Measurements from ENCODE around the gene STX1B.

STX1B gene

DNA sequence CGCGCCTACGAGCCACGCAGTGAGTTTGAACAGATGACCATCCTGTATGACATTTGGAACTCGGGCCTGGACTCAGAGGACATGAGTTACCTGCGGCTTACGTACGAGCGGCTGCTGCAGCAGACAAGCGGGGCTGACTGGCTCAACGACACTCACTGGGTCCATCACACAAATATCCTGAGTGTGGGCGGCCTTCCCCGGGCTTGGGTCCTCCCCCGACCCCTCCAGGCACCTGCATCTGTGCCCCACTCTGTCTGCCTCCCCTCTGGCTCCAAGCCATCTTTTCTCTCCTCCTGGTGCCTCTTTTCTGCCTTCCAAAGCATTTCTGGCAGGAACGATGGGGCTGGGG, 30.4 kb downstream of the STX1B start:
- peaks cover under 1 to 4% of the 10 kb centered on the region in 2 experiments for H3K4me1 ChIP-seq (ENCODE audit: control insufficient read depth in 1 of 2, insufficient read depth in 1 of 2, low read depth in 1 of 2, low read length in 1 of 2)
- peaks cover 83% of the 10 kb centered on the region for H3K36me3 ChIP-seq
- no peaks in the 10 kb centered on the region for H3K9me3 ChIP-seq
- H3K4me3 ChIP-seq (ENCODE audit: low read depth in 1 of 2, low read length in 1 of 2), result no peak overlapping the region
- no peaks in the 10 kb centered on the region for H3K27me3 ChIP-seq
- TF ChIP-seq, protein P1, sequence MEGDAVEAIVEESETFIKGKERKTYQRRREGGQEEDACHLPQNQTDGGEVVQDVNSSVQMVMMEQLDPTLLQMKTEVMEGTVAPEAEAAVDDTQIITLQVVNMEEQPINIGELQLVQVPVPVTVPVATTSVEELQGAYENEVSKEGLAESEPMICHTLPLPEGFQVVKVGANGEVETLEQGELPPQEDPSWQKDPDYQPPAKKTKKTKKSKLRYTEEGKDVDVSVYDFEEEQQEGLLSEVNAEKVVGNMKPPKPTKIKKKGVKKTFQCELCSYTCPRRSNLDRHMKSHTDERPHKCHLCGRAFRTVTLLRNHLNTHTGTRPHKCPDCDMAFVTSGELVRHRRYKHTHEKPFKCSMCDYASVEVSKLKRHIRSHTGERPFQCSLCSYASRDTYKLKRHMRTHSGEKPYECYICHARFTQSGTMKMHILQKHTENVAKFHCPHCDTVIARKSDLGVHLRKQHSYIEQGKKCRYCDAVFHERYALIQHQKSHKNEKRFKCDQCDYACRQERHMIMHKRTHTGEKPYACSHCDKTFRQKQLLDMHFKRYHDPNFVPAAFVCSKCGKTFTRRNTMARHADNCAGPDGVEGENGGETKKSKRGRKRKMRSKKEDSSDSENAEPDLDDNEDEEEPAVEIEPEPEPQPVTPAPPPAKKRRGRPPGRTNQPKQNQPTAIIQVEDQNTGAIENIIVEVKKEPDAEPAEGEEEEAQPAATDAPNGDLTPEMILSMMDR (IDR thresholded peaks at IDR 0.05), result no peak
- H3K27ac ChIP-seq, result no peak overlapping the region

DNA sequence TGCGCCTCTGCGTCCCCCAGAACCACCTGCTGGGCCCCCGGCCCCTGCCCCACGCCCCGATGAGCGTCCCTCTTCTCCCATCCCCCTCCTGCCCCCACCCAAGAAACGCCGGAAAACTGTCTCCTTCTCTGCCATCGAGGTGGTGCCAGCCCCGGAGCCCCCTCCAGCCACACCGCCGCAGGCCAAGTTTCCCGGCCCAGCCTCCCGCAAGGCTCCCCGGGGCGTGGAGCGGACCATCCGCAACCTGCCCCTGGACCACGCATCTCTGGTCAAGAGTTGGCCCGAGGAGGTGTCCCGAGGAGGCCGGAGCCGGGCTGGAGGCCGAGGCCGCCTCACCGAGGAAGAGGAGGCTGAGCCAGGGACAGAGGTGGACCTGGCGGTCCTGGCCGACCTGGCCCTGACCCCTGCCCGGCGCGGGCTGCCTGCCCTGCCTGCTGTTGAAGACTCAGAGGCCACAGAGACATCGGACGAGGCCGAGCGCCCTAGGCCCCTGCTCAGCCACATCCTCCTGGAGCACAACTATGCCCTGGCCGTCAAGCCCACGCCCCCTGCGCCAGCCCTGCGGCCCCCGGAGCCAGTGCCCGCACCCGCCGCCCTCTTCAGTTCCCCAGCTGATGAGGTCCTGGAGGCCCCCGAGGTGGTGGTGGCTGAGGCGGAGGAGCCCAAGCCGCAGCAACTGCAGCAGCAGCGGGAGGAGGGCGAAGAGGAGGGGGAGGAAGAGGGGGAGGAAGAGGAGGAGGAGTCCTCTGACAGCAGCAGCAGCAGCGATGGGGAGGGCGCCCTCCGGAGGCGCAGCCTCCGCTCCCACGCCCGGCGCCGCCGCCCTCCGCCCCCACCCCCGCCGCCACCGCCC, 31.0 kb downstream of the STX1B start:
- TF ChIP-seq, protein P1 (IDR thresholded peaks at IDR 0.05), result no peak
- Histone ChIP-seq H3K27ac (no peak overlapping the region), H3K9me3 (no peaks in the 10 kb centered on the region), H3K4me3 (ENCODE audit: low read depth in 1 of 2, low read length in 1 of 2) (no peak overlapping the region), H3K36me3 (peaks cover 87% of the 10 kb centered on the region), H3K27me3 (no peaks in the 10 kb centered on the region), H3K4me1 (ENCODE audit: control insufficient read depth in 1 of 2, insufficient read depth in 1 of 2, low read depth in 1 of 2, low read length in 1 of 2) (no peaks in the 10 kb centered on the region)

DNA sequence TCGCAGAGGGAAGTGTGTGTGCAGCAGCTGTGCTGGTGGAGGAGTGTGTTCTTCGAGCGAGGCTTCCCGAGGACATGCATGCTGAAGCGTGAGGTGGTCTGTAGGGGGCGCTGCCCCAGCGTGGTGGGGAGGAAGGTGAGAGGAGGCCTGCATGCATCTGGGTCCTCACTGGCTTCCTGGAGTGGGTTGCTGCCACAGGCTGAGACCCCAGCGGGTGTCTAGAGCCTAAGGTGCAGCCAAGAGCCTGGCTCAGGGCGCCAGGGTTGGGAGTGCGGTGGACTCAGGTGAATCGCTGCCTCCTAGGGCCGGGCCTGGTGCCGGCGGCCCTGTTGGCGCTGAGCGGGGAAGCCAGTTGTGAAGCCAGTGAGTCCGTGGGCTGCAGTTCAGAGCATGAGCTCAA, 32.9 kb downstream of the STX1B start:
- peaks cover 89% of the 10 kb centered on the region for H3K36me3 ChIP-seq
- H3K4me1 ChIP-seq (ENCODE audit: control insufficient read depth in 1 of 2, insufficient read depth in 1 of 2, low read depth in 1 of 2, low read length in 1 of 2), result no peaks in the 10 kb centered on the region
- no peaks in the 10 kb centered on the region for H3K9me3 ChIP-seq
- TF ChIP-seq, protein P1 (IDR thresholded peaks at IDR 0.05), result no peak
- H3K4me3 ChIP-seq (ENCODE audit: low read depth in 1 of 2, low read length in 1 of 2), result no peak overlapping the region
- H3K27ac ChIP-seq, result no peak overlapping the region
- no peaks in the 10 kb centered on the region for H3K27me3 ChIP-seq

DNA sequence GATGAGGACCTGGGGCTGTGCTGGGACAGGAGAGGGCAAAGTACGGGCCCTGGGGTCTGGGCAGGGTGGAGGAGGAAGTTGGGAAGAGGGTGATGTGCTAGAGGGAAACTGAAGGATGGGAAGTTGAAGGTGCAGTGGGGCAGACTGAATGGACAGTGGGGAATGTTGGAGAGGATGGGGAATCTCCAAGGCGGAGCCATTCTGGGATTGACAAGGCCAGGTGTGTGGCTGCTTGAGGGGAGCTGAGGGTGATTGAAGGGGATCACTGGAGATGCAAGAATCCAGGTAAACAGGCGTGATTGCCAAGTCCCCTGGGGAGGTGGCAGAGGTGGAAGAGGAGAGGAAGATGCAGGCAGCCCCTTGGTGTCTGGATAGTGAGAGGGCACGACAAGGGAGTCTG, 34.0 kb downstream of the STX1B start:
- no peaks in the 10 kb centered on the region for H3K9me3 ChIP-seq
- TF ChIP-seq, protein P1 (IDR thresholded peaks at IDR 0.05), result no peak
- H3K36me3 ChIP-seq, result peaks cover 90% of the 10 kb centered on the region
- no peak overlapping the region for H3K4me3 ChIP-seq (ENCODE audit: low read depth in 1 of 2, low read length in 1 of 2)
- no peak overlapping the region for H3K27ac ChIP-seq
- no peaks in the 10 kb centered on the region for H3K27me3 ChIP-seq
- H3K4me1 ChIP-seq (ENCODE audit: control insufficient read depth in 1 of 2, insufficient read depth in 1 of 2, low read depth in 1 of 2, low read length in 1 of 2), result no peaks in the 10 kb centered on the region

DNA sequence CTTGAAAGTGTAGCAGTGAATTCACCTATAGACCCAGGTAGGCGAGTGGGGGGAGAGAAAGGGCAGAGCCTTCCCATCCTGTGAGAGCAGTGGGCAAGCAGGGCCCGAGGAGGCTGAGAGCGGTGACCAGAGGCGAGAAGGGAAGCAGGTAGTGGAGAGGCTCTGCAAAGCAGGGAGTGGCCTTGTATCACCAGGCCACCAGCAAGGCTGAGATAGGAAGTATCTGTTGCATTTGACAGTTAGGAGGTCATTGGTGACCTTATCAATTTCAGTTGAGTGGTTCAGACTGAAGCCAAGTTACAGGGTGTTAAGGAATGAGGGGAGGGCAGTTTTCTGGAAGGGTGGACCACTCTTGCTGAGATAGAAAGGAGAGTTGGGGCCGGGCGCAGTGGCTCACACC, 36.1 kb downstream of the STX1B start:
- H3K4me1 ChIP-seq (ENCODE audit: control insufficient read depth in 1 of 2, insufficient read depth in 1 of 2, low read depth in 1 of 2, low read length in 1 of 2), result no peaks in the 10 kb centered on the region
- no peak overlapping the region for H3K4me3 ChIP-seq (ENCODE audit: low read depth in 1 of 2, low read length in 1 of 2)
- no peaks in the 10 kb centered on the region for H3K9me3 ChIP-seq
- TF ChIP-seq, protein P1 (IDR thresholded peaks at IDR 0.05), result no peak
- no peak overlapping the region for H3K27ac ChIP-seq
- H3K36me3 ChIP-seq, result peaks cover 88% of the 10 kb centered on the region
- no peaks in the 10 kb centered on the region for H3K27me3 ChIP-seq
